SK-N-SH (cell line): ENCODE results near the gene SARDH. TPM values are rescaled to one million over a fixed set of nuclear protein-coding genes. Genes with fewer than 3 reads are reported as not detected.

Experiments used
- CTCF ChIA-PET: fragments of 300-600, 350-600 bp; formaldehyde crosslinking; extraction: SDS; loops from one replicate; lab custom pipeline; 2021; lab: Yijun Ruan, JAX
- POLR2A ChIA-PET: fragments of 350-600 bp; sonication (Branson Sonifier 250); formaldehyde crosslinking; extraction: SDS; loops from one replicate; lab custom pipeline; 2020; ENCODE audit warnings: antibody characterized with exemption, inconsistent platforms; lab: Yijun Ruan, JAX
- DNase-seq: peaks from one replicate; pipeline ENCODE4 v3.0.0; 2012
- H2AFZ ChIP-seq: fragments of 200-600 bp; sonication (generic); 2 replicates; pipeline ENCODE4 v1.8.1; 2016; ENCODE audit warnings: antibody characterized with exemption, mild to moderate bottlenecking, low read depth
- H3F3A ChIP-seq: fragments of 200-600 bp; sonication (generic); replicated peaks from 2 replicates; pipeline ENCODE3; 2016; ENCODE audit warnings: antibody characterized with exemption, mild to moderate bottlenecking; ENCODE audit not compliant: insufficient read depth
- H3K27ac ChIP-seq, 2 experiments: fragments of 200-500 bp in 1 of 2; fragments of 200-600 bp in 1 of 2; sonication (Bioruptor generic) in 1 of 2; sonication (generic), shearing (Covaris generic) in 1 of 2; 2 replicates each; pipeline versions ENCODE4 v1.5.1 to v1.6.1; 2014 to 2016; ENCODE audit warnings: low read depth in 2 of 2, inconsistent platforms in 1 of 2, low read length in 1 of 2, mild to moderate bottlenecking in 1 of 2, mixed read lengths in 1 of 2
- H3K27me3 ChIP-seq: fragments of 200-600 bp; sonication (generic), shearing (Covaris generic); 2 replicates; pipeline ENCODE4 v1.6.1; 2016; ENCODE audit warnings: mixed run types; ENCODE audit not compliant: insufficient read depth
- H3K36me3 ChIP-seq, 2 experiments: fragments of 200-500 bp in 1 of 2; fragments of 200-600 bp in 1 of 2; sonication (Bioruptor generic) in 1 of 2; sonication (generic) in 1 of 2; replicated peaks in 1 of 2; 2 replicates each; pipeline versions ENCODE3 to v1.5.1; 2014 to 2016; ENCODE audit warnings: low read length in 1 of 2, mild to moderate bottlenecking in 1 of 2; ENCODE audit not compliant: insufficient read depth in 2 of 2, control insufficient read depth in 1 of 2
- H3K4me1 ChIP-seq, 2 experiments: fragments of 200-500 bp in 1 of 2; fragments of 200-600 bp in 1 of 2; sonication (Bioruptor generic) in 1 of 2; sonication (generic), shearing (Covaris generic) in 1 of 2; 2 replicates each; pipeline versions ENCODE4 v1.5.1 to v1.6.1; 2014 to 2016; ENCODE audit warnings: low read depth in 1 of 2, low read length in 1 of 2, mixed run types in 1 of 2; ENCODE audit not compliant: insufficient read depth in 2 of 2, control insufficient read depth in 1 of 2
- H3K4me2 ChIP-seq: fragments of 200-600 bp; sonication (generic), shearing (Covaris generic); 2 replicates; pipeline ENCODE4 v1.6.1; 2017; ENCODE audit warnings: mixed run types
- H3K4me3 ChIP-seq, 2 experiments: fragments of 200-500 bp in 1 of 2; fragments of 200-600 bp in 1 of 2; sonication (Bioruptor generic) in 1 of 2; sonication (generic), shearing (Covaris generic) in 1 of 2; 2 replicates each; pipeline versions ENCODE4 v1.5.1 to v1.8.1; 2014 to 2016; ENCODE audit warnings: low read depth in 2 of 2, inconsistent platforms in 1 of 2, low read length in 1 of 2, mild to moderate bottlenecking in 1 of 2, mixed read lengths in 1 of 2, moderate library complexity in 1 of 2
- H3K79me2 ChIP-seq: fragments of 200-600 bp; sonication (generic); 2 replicates; pipeline ENCODE4 v1.8.1; 2017; ENCODE audit warnings: mild to moderate bottlenecking; ENCODE audit not compliant: insufficient read depth
- H3K9ac ChIP-seq: fragments of 200-600 bp; sonication (generic); 2 replicates; pipeline ENCODE4 v1.6.1; 2017; ENCODE audit warnings: mixed run types
- H3K9me2 ChIP-seq: fragments of 200-600 bp; sonication (generic); 2 replicates; pipeline ENCODE4 v1.6.1; 2017; ENCODE audit warnings: mixed run types
- H3K9me3 ChIP-seq: fragments of 200-600 bp; sonication (generic); 2 replicates; pipeline ENCODE4 v1.6.1; 2017; ENCODE audit warnings: mixed run types, mild to moderate bottlenecking, moderate library complexity
- H4K20me1 ChIP-seq: fragments of 200-600 bp; sonication (generic); 2 replicates; pipeline ENCODE4 v1.6.1; 2017; ENCODE audit warnings: mild to moderate bottlenecking, mixed run types; ENCODE audit not compliant: insufficient read depth
- CHD2 ChIP-seq: fragments of 150-350 bp; IDR thresholded peaks from 2 replicates; pipeline ENCODE4 v1.6.1; 2018; ENCODE audit warnings: low read length; ENCODE audit not compliant: partially characterized antibody
- ELF1 ChIP-seq: IDR thresholded peaks from 2 replicates; pipeline ENCODE4 v1.4.0; 2012
- FOSL2 ChIP-seq: IDR thresholded peaks from 2 replicates; pipeline ENCODE4 v1.4.0; 2012; ENCODE audit warnings: low read depth, mild to moderate bottlenecking, moderate library complexity, borderline replicate concordance
- FOXM1 ChIP-seq: IDR thresholded peaks from 2 replicates; pipeline ENCODE4 v1.4.0; 2012; ENCODE audit warnings: low read depth, mild to moderate bottlenecking
- GATA2 ChIP-seq: sonication (generic); formaldehyde crosslinking; IDR thresholded peaks from 2 replicates; pipeline ENCODE4 v1.5.0; 2020; ENCODE audit warnings: mild to moderate bottlenecking, missing genetic modification reagents
- MXI1 ChIP-seq: IDR thresholded peaks from 2 replicates; pipeline ENCODE4 v1.6.1; 2012; ENCODE audit warnings: mild to moderate bottlenecking, low read depth, low read length, improper control_type of control experiment
- NRF1 ChIP-seq: IDR thresholded peaks from 2 replicates; pipeline ENCODE4 v1.6.1; 2012; ENCODE audit warnings: low read depth, mild to moderate bottlenecking, low read length
- PBX3 ChIP-seq: IDR thresholded peaks from 2 replicates; pipeline ENCODE4; 2012
- RFX5 ChIP-seq: IDR thresholded peaks from 2 replicates; pipeline ENCODE4 v1.6.1; 2012; ENCODE audit warnings: mild to moderate bottlenecking, improper control_type of control experiment, low read length
- RXRA ChIP-seq: IDR thresholded peaks from 2 replicates; pipeline ENCODE4 v1.4.0; 2012; ENCODE audit warnings: low read depth, mild to moderate bottlenecking, borderline replicate concordance
- WGBS: methylation state at CpG from one replicate; pipeline ENCODE4 v1.1.6; 2017; ENCODE audit warnings: low lambda C conversion rate; 5-methylcytosine and 5-hydroxymethylcytosine counted together
- polyA plus RNA-seq, 3 experiments: library from polyadenylated mRNA; depleted of rRNA; stranded (reverse); fragments of >200 nt; gene quantifications; 2 replicates each; pipeline ENCODE4 v1.2.3, GENCODE V29; 2012
- TF ChIP-seq, protein P1 (sequence below): fragments of 150-350 bp; IDR thresholded peaks from 2 replicates; pipeline ENCODE4 v1.6.1; 2017; ENCODE audit warnings: antibody characterized with exemption, low read length, low read depth, borderline replicate concordance
- TF ChIP-seq, protein P2 (sequence below): fragments of 150-350 bp; IDR thresholded peaks from 2 replicates; pipeline ENCODE4 v1.6.1; 2016; ENCODE audit warnings: mild to moderate bottlenecking, low read depth, low read length

SARDH gene
- polyA plus RNA-seq, 1 of the 3 experiments (the other 2 are of a cell fraction), result 5.9 TPM

DNA sequence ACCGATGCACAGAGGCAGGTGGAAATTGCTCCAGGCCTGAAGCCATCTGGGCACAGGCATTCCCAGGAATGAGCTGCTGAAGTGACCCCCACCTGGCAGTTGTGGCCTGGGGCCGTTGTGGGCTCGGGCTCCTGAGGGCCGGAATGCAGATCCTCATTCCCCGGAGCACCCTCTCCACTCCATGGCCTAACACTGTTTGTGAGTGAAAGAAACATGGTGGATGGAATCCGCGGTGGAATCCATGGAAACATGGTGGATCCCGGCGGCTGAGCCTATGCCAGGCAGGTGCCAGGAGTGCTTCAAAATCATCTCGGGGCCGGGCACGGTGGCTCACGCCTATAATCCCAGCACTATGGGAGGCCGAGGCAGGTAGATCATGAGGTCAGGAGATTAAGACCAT is 3.6 kb upstream of the SARDH start:
- no peaks in the 10 kb centered on the region for H3F3A ChIP-seq
- TF ChIP-seq NRF1, result no peak
- no peak overlapping the region for H3K4me3 ChIP-seq
- H3K27ac ChIP-seq, result no peak overlapping the region
- ChIA-PET CTCF (interaction anchor here (0.9 to 2.7 kb wide), 15 partner anchors 9 to 253 kb away, joined by 3 to 52 read pairs (median 11); partner anchors contain the start of gene ADAMTSL2), POLR2A (no interaction called here)
- H3K27me3 ChIP-seq, result no peaks in the 10 kb centered on the region
- H3K9me2 ChIP-seq, result no peaks in the 10 kb centered on the region
- H4K20me1 ChIP-seq, result no peaks in the 10 kb centered on the region
- no peak overlapping the region for H3K9ac ChIP-seq
- H3K79me2 ChIP-seq, result no peaks in the 10 kb centered on the region
- 87% methylated on average over 14 of the region's 14 CpGs for WGBS
- H2AFZ ChIP-seq, result no peak overlapping the region
- peaks cover 3 to 33% of the 10 kb centered on the region in 2 experiments; a peak in 1 of 4 replicates for H3K4me1 ChIP-seq
- no peaks in the 10 kb centered on the region for H3K36me3 ChIP-seq
- no peak overlapping the region for H3K4me2 ChIP-seq
- H3K9me3 ChIP-seq, result no peaks in the 10 kb centered on the region; the same call in 1 of the 2 replicates
- DNase-seq, result no peak

DNA sequence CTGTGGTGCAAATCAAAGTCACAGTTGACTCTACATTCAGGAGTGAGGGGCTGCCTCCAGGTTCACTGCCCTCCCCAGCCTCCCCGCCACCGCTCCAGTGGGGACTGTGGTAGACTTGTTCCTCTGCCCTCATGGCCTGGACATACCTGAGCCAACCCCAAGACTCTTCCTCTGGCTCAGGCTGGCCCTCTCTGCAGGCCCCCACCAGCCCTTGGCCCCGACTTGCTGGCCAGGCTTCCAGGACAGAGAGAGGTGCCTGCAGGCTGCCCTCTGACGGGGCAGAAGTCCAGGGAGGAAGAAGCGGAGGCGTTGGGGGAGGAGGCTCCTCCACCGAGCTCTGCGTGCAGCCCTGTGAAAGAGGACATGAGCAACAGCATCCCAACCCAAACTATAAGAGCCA is 2.8 kb upstream of the SARDH start:
- Histone ChIP-seq H3K36me3 (no peaks in the 10 kb centered on the region), H3K79me2 (no peaks in the 10 kb centered on the region), H3K9me3 (no peaks in the 10 kb centered on the region), H3F3A (no peaks in the 10 kb centered on the region), H3K27ac (no peak overlapping the region), H3K4me1 (peaks cover 3 to 35% of the 10 kb centered on the region in 2 experiments; a peak in 1 of 4 replicates), H3K9me2 (no peaks in the 10 kb centered on the region), H4K20me1 (no peaks in the 10 kb centered on the region), H2AFZ (no peak overlapping the region), H3K9ac (no peak overlapping the region), H3K4me3 (no peak overlapping the region), H3K27me3 (no peaks in the 10 kb centered on the region), H3K4me2 (no peak overlapping the region)
- ChIA-PET CTCF (interaction anchor here (2.4 to 2.7 kb wide), 3 partner anchors 10 to 42 kb away, joined by 8 to 52 read pairs (median 34); no protein-coding TSS in a partner anchor), POLR2A (no interaction called here)
- TF ChIP-seq GATA2 (CRISPR knock-in tag), result no peak
- no peak for TF ChIP-seq FOSL2
- TF ChIP-seq FOXM1, result no peak
- TF ChIP-seq RFX5, result no peak
- TF ChIP-seq, protein P1, sequence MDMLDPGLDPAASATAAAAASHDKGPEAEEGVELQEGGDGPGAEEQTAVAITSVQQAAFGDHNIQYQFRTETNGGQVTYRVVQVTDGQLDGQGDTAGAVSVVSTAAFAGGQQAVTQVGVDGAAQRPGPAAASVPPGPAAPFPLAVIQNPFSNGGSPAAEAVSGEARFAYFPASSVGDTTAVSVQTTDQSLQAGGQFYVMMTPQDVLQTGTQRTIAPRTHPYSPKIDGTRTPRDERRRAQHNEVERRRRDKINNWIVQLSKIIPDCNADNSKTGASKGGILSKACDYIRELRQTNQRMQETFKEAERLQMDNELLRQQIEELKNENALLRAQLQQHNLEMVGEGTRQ, result no peak
- TF ChIP-seq, protein P2, sequence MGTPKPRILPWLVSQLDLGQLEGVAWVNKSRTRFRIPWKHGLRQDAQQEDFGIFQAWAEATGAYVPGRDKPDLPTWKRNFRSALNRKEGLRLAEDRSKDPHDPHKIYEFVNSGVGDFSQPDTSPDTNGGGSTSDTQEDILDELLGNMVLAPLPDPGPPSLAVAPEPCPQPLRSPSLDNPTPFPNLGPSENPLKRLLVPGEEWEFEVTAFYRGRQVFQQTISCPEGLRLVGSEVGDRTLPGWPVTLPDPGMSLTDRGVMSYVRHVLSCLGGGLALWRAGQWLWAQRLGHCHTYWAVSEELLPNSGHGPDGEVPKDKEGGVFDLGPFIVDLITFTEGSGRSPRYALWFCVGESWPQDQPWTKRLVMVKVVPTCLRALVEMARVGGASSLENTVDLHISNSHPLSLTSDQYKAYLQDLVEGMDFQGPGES, result no peak
- no peak for TF ChIP-seq RXRA
- no peak for TF ChIP-seq PBX3
- no peak for TF ChIP-seq MXI1
- TF ChIP-seq ELF1, result no peak
- no peak for TF ChIP-seq CHD2
- no peak for DNase-seq
- WGBS, result 84% methylated on average over 7 of the region's 8 CpGs
